ENCODE results near the gene CUX1. TPM values are rescaled to one million over a fixed set of nuclear protein-coding genes. Genes with fewer than 3 reads are reported as not detected.
"Not testable (repeated sequence)": the region's sequence is repeated elsewhere in the genome, so short reads cannot be mapped to it uniquely, and the experiment has no call there.

Gene CUX1
- total RNA-seq, 1 experiment from 2014 or later, result 54.8 TPM

DNA sequence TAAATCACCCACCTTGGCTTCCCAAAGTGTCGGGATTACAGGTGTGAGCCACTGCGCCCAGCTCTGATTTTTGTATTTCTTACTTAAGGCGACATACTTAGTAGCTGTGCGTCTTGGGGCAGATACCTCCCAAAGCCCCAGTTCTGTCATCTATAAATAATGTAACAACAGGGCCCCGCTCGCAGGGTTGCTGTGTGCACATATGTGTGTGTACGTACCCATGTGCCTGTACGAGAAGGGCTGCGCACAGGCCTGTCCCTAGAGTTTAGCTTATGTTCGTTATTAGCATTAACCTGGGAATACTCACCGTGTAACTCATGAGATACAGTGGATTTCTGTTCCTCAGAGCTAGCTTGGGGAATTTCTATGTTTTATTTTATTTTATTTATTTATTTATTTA, 103.6 kb downstream of the CUX1 start:
- no TSS peak for BruUV-seq (replicated peaks)

DNA sequence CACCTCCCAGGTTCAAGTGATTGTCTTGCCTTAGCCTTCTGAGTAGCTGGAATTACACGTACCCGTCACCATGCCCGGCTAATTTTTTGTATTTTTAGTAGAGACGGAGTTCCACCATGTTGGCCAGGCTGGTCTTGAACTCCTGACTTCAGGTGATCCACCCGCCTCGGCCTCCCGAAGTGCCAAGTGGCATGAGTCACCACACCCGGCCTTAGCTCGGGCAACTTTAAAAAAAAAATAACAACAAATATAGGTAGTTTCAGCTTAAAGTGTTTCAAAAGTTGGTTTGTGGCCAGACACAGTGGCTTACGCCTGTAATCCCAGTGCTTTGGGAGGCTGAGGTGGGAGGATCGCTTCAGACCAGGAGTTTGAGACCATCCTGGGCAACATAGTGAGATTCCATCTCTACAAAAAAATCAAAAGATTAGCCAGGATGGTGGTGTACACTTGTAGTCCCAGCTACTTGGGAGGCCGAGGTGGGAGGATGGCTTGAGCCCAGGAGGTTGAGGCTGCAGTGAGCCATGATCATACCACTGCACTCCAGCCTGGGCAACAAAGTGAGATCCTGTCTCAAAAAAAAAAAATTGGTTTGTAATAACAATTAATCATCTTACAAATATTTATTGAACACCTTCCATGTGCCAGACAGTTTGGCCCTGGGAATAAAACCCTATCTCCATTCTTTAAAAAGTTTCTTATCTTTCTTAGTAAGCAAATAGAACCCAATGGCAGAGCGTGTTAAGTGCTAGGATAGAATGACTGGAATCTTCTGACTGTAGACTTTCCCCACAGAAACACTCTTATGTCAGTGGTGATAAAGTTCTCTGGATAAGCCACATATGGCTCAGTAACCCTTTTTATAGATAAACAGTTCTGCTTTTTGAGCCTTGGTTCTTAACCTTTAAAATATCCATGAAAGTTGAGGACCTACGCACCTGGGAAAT, 104.4 kb downstream of the CUX1 start:
- H3K36me3 Mint-ChIP-seq (ENCODE audit: insufficient read depth, unreplicated experiment), result peaks cover 10% of the 10 kb centered on the region
- H3K27me3 Mint-ChIP-seq (ENCODE audit: unreplicated experiment); H3K27ac Mint-ChIP-seq (ENCODE audit: unreplicated experiment); H3K4me1 Mint-ChIP-seq (ENCODE audit: low read depth, unreplicated experiment); BruUV-seq (replicated peaks); H3K4me3 Mint-ChIP-seq (ENCODE audit: low read depth, unreplicated experiment); H3K9me3 Mint-ChIP-seq (ENCODE audit: low read depth, unreplicated experiment); DNase-seq; intact Hi-C loops (cut with micrococcal nuclease; ENCODE audit: unreplicated experiment): not testable (repeated sequence)
- CTCF ChIA-PET, result interaction anchor here (0.6 kb wide), 1 partner anchor 535 kb away, joined by 3 read pairs; no protein-coding TSS in a partner anchor

More for the DNA sequence above, 103.6 kb downstream of the CUX1 start:
- Mint-ChIP-seq H3K9me3 (ENCODE audit: low read depth, unreplicated experiment) (no peaks in the 10 kb centered on the region), H3K4me3 (ENCODE audit: low read depth, unreplicated experiment) (no peak overlapping the region), H3K36me3 (ENCODE audit: insufficient read depth, unreplicated experiment) (peaks cover 12% of the 10 kb centered on the region), H3K4me1 (ENCODE audit: low read depth, unreplicated experiment) (no peaks in the 10 kb centered on the region), H3K27ac (ENCODE audit: unreplicated experiment) (no peak overlapping the region), H3K27me3 (ENCODE audit: unreplicated experiment) (no peaks in the 10 kb centered on the region)
- TF ChIP-seq, protein P1, sequence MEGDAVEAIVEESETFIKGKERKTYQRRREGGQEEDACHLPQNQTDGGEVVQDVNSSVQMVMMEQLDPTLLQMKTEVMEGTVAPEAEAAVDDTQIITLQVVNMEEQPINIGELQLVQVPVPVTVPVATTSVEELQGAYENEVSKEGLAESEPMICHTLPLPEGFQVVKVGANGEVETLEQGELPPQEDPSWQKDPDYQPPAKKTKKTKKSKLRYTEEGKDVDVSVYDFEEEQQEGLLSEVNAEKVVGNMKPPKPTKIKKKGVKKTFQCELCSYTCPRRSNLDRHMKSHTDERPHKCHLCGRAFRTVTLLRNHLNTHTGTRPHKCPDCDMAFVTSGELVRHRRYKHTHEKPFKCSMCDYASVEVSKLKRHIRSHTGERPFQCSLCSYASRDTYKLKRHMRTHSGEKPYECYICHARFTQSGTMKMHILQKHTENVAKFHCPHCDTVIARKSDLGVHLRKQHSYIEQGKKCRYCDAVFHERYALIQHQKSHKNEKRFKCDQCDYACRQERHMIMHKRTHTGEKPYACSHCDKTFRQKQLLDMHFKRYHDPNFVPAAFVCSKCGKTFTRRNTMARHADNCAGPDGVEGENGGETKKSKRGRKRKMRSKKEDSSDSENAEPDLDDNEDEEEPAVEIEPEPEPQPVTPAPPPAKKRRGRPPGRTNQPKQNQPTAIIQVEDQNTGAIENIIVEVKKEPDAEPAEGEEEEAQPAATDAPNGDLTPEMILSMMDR (IDR thresholded peaks at IDR 0.05; ENCODE audit: unreplicated experiment), result no peak
- intact Hi-C loops (cut with micrococcal nuclease; ENCODE audit: unreplicated experiment), result no loop called here
- CTCF ChIA-PET, result interaction anchor here (0.6 kb wide), 1 partner anchor 535 kb away, joined by 3 read pairs; no protein-coding TSS in a partner anchor
- DNase-seq, result no peak

DNA sequence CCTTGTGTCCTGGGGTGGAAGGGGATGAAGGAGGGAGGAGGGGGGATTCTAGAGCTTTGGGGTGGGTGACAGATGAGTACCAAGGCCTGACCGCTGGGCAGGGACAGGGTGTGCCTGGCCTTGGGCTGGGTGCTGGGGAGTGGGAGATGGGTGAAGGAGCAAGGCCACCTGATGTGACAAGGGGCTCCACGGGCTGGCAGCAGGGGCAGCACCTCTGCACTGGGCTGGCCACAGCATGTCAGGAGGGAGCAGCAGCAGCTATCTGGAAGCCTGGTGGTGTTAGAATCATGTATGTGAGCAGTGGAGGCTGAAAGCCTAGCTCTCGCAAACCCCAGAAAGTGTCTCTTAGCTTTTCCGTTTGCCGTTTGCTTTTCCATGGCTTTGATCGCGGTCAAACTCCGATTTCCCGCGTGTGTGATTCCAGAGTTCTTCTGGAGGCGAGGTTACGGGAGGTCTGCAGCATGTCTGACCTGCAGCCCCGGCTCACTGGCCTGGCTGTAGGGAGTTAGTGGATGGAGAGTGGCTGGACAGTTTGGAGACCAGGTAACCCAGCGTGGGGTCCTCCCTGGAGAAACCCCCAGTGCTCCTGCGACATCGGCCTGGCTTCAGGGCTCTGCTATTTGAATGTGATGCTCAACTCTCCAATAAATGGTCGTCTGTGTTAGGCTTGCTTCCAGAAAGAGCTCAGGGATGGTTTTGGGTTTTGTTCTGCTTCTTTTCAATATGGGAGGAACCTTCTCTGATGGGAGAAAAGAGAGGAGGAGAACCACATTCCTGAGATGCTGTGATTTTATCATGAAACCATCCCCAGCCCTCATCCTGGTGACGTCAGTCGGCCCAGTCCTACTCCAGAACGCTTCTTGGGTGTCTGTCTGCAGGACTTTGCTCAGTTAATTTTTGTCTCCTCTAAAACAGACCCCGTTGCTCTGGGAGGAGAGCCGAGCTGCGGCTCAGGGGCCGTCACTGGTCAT, 105.5 kb downstream of the CUX1 start:
- intact Hi-C loops (cut with micrococcal nuclease; ENCODE audit: unreplicated experiment), result no loop called here
- Mint-ChIP-seq H3K36me3 (ENCODE audit: insufficient read depth, unreplicated experiment) (peaks cover 4% of the 10 kb centered on the region), H3K9me3 (ENCODE audit: low read depth, unreplicated experiment) (no peaks in the 10 kb centered on the region), H3K4me1 (ENCODE audit: low read depth, unreplicated experiment) (no peaks in the 10 kb centered on the region), H3K4me3 (ENCODE audit: low read depth, unreplicated experiment) (no peak overlapping the region), H3K27ac (ENCODE audit: unreplicated experiment) (no peak overlapping the region), H3K27me3 (ENCODE audit: unreplicated experiment) (no peaks in the 10 kb centered on the region)
- CTCF ChIA-PET, result no interaction called here
- no peak for DNase-seq
- BruUV-seq (replicated peaks), result no TSS peak
- TF ChIP-seq, protein P1 (IDR thresholded peaks at IDR 0.05; ENCODE audit: unreplicated experiment), result no peak

DNA sequence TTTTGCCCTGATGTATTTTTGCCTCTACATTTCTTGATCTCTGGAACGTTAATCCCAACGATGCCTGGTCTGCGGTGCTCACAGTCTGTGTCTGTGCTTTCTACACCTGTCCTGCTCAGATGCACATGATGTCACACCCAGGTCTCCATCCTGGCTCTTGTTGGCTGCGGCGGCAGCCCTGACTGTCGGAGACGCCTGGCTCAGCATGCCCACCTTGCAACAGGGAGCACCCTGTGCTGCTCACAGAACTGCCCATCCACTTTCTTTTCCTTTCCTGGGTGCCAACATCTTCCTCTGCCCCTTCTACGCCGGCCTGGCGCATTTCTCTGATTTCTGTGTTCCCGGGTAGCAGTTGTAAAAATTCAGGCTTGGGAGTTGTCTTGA, 106.2 kb downstream of the CUX1 start:
- Mint-ChIP-seq H3K4me3 (ENCODE audit: low read depth, unreplicated experiment) (no peak overlapping the region), H3K27ac (ENCODE audit: unreplicated experiment) (no peak overlapping the region), H3K36me3 (ENCODE audit: insufficient read depth, unreplicated experiment) (peaks cover 4% of the 10 kb centered on the region), H3K27me3 (ENCODE audit: unreplicated experiment) (no peaks in the 10 kb centered on the region), H3K4me1 (ENCODE audit: low read depth, unreplicated experiment) (no peaks in the 10 kb centered on the region), H3K9me3 (ENCODE audit: low read depth, unreplicated experiment) (no peaks in the 10 kb centered on the region)
- no TSS peak for BruUV-seq (replicated peaks)
- intact Hi-C loops (cut with micrococcal nuclease; ENCODE audit: unreplicated experiment), result no loop called here
- CTCF ChIA-PET, result no interaction called here
- TF ChIP-seq, protein P1 (IDR thresholded peaks at IDR 0.05; ENCODE audit: unreplicated experiment), result no peak
- no peak for DNase-seq
